ENCODE measurements around the gene NRXN3.
"Not testable (repeated sequence)": the region's sequence is repeated elsewhere in the genome, so short reads cannot be mapped to it uniquely, and the experiment has no call there.

The NRXN3 gene

GRCh38 chr14:78437448-78437847, 267.3 kb downstream of the NRXN3 start:
- H3K27me3 ChIP-seq (ENCODE audit: control insufficient read depth, insufficient read depth, low read length); H3K9ac ChIP-seq (ENCODE audit: low read length); H3K4me3 ChIP-seq (ENCODE audit: low read length); H3K9me3 ChIP-seq (ENCODE audit: control insufficient read depth, low read length); H3K4me1 ChIP-seq (ENCODE audit: control insufficient read depth, insufficient read depth, low read length); H3K36me3 ChIP-seq (ENCODE audit: control insufficient read depth, insufficient read depth, low read length): not testable (repeated sequence)

- Histone ChIP-seq H3K9ac (ENCODE audit: low read length) (no peak overlapping the region), H3K4me3 (ENCODE audit: low read length) (no peak overlapping the region), H3K9me3 (ENCODE audit: control insufficient read depth, low read length) (no peaks in the 10 kb centered on the region), H3K27me3 (ENCODE audit: control insufficient read depth, insufficient read depth, low read length) (no peaks in the 10 kb centered on the region), H3K4me1 (ENCODE audit: control insufficient read depth, insufficient read depth, low read length) (no peaks in the 10 kb centered on the region), H3K36me3 (ENCODE audit: control insufficient read depth, insufficient read depth, low read length) (no peaks in the 10 kb centered on the region)
Measured at GRCh38 chr14:78440356-78440894, 270.3 kb downstream of the NRXN3 start.

- no peaks in the 10 kb centered on the region for H3K36me3 ChIP-seq (ENCODE audit: control insufficient read depth, insufficient read depth, low read length)
- no peak overlapping the region for H3K9ac ChIP-seq (ENCODE audit: low read length)
- H3K27me3 ChIP-seq (ENCODE audit: control insufficient read depth, insufficient read depth, low read length), result no peaks in the 10 kb centered on the region
- H3K4me1 ChIP-seq (ENCODE audit: control insufficient read depth, insufficient read depth, low read length), result no peaks in the 10 kb centered on the region
- no peaks in the 10 kb centered on the region for H3K9me3 ChIP-seq (ENCODE audit: control insufficient read depth, low read length)
- no peak overlapping the region for H3K4me3 ChIP-seq (ENCODE audit: low read length)
Measured at GRCh38 chr14:78443834-78444233, 273.7 kb downstream of the NRXN3 start.

GRCh38 chr14:78445275-78445674, 275.1 kb downstream of the NRXN3 start:
- Histone ChIP-seq H3K9ac (ENCODE audit: low read length) (no peak overlapping the region), H3K36me3 (ENCODE audit: control insufficient read depth, insufficient read depth, low read length) (no peaks in the 10 kb centered on the region), H3K9me3 (ENCODE audit: control insufficient read depth, low read length) (no peaks in the 10 kb centered on the region), H3K4me3 (ENCODE audit: low read length) (no peak overlapping the region), H3K27me3 (ENCODE audit: control insufficient read depth, insufficient read depth, low read length) (no peaks in the 10 kb centered on the region), H3K4me1 (ENCODE audit: control insufficient read depth, insufficient read depth, low read length) (no peaks in the 10 kb centered on the region)

GRCh38 chr14:78446807-78447206, 276.6 kb downstream of the NRXN3 start:
- no peaks in the 10 kb centered on the region for H3K36me3 ChIP-seq (ENCODE audit: control insufficient read depth, insufficient read depth, low read length)
- no peak overlapping the region for H3K4me3 ChIP-seq (ENCODE audit: low read length)
- no peak overlapping the region for H3K9ac ChIP-seq (ENCODE audit: low read length)
- H3K4me1 ChIP-seq (ENCODE audit: control insufficient read depth, insufficient read depth, low read length), result no peaks in the 10 kb centered on the region
- no peaks in the 10 kb centered on the region for H3K9me3 ChIP-seq (ENCODE audit: control insufficient read depth, low read length)
- H3K27me3 ChIP-seq (ENCODE audit: control insufficient read depth, insufficient read depth, low read length), result no peaks in the 10 kb centered on the region

GRCh38 chr14:78448164-78449094, 278.3 kb downstream of the NRXN3 start:
- H3K4me1 ChIP-seq (ENCODE audit: control insufficient read depth, insufficient read depth, low read length), result no peaks in the 10 kb centered on the region
- no peaks in the 10 kb centered on the region for H3K9me3 ChIP-seq (ENCODE audit: control insufficient read depth, low read length)
- no peak overlapping the region for H3K9ac ChIP-seq (ENCODE audit: low read length)
- no peak overlapping the region for H3K4me3 ChIP-seq (ENCODE audit: low read length)
- no peaks in the 10 kb centered on the region for H3K27me3 ChIP-seq (ENCODE audit: control insufficient read depth, insufficient read depth, low read length)
- no peaks in the 10 kb centered on the region for H3K36me3 ChIP-seq (ENCODE audit: control insufficient read depth, insufficient read depth, low read length)

GRCh38 chr14:78450669-78451318, 280.6 kb downstream of the NRXN3 start:
- no peaks in the 10 kb centered on the region for H3K9me3 ChIP-seq (ENCODE audit: control insufficient read depth, low read length)
- no peaks in the 10 kb centered on the region for H3K4me1 ChIP-seq (ENCODE audit: control insufficient read depth, insufficient read depth, low read length)
- H3K27me3 ChIP-seq (ENCODE audit: control insufficient read depth, insufficient read depth, low read length), result no peaks in the 10 kb centered on the region
- no peaks in the 10 kb centered on the region for H3K36me3 ChIP-seq (ENCODE audit: control insufficient read depth, insufficient read depth, low read length)
- H3K4me3 ChIP-seq (ENCODE audit: low read length), result no peak overlapping the region
- no peak overlapping the region for H3K9ac ChIP-seq (ENCODE audit: low read length)

- Histone ChIP-seq H3K4me3 (ENCODE audit: low read length) (no peak overlapping the region), H3K27me3 (ENCODE audit: control insufficient read depth, insufficient read depth, low read length) (no peaks in the 10 kb centered on the region), H3K36me3 (ENCODE audit: control insufficient read depth, insufficient read depth, low read length) (no peaks in the 10 kb centered on the region), H3K9ac (ENCODE audit: low read length) (no peak overlapping the region), H3K4me1 (ENCODE audit: control insufficient read depth, insufficient read depth, low read length) (no peaks in the 10 kb centered on the region), H3K9me3 (ENCODE audit: control insufficient read depth, low read length) (no peaks in the 10 kb centered on the region)
Measured at GRCh38 chr14:78451319-78451695, 281.1 kb downstream of the NRXN3 start.

- H3K9ac ChIP-seq (ENCODE audit: low read length), result no peak overlapping the region
- H3K4me1 ChIP-seq (ENCODE audit: control insufficient read depth, insufficient read depth, low read length), result no peaks in the 10 kb centered on the region
- no peaks in the 10 kb centered on the region for H3K9me3 ChIP-seq (ENCODE audit: control insufficient read depth, low read length)
- no peak overlapping the region for H3K4me3 ChIP-seq (ENCODE audit: low read length)
- no peaks in the 10 kb centered on the region for H3K27me3 ChIP-seq (ENCODE audit: control insufficient read depth, insufficient read depth, low read length)
- H3K36me3 ChIP-seq (ENCODE audit: control insufficient read depth, insufficient read depth, low read length), result no peaks in the 10 kb centered on the region
Measured at GRCh38 chr14:78455896-78456435, 285.8 kb downstream of the NRXN3 start.

GRCh38 chr14:78469947-78470346, 299.8 kb downstream of the NRXN3 start:
- no peaks in the 10 kb centered on the region for H3K9me3 ChIP-seq (ENCODE audit: control insufficient read depth, low read length)
- no peak overlapping the region for H3K9ac ChIP-seq (ENCODE audit: low read length)
- H3K36me3 ChIP-seq (ENCODE audit: control insufficient read depth, insufficient read depth, low read length), result no peaks in the 10 kb centered on the region
- peaks cover 3% of the 10 kb centered on the region for H3K27me3 ChIP-seq (ENCODE audit: control insufficient read depth, insufficient read depth, low read length)
- H3K4me3 ChIP-seq (ENCODE audit: low read length), result no peak overlapping the region
- H3K4me1 ChIP-seq (ENCODE audit: control insufficient read depth, insufficient read depth, low read length), result no peaks in the 10 kb centered on the region

- no peak overlapping the region for H3K9ac ChIP-seq (ENCODE audit: low read length)
- H3K4me3 ChIP-seq (ENCODE audit: low read length), result no peak overlapping the region
- no peaks in the 10 kb centered on the region for H3K36me3 ChIP-seq (ENCODE audit: control insufficient read depth, insufficient read depth, low read length)
- H3K27me3 ChIP-seq (ENCODE audit: control insufficient read depth, insufficient read depth, low read length), result no peaks in the 10 kb centered on the region
- no peaks in the 10 kb centered on the region for H3K9me3 ChIP-seq (ENCODE audit: control insufficient read depth, low read length)
- H3K4me1 ChIP-seq (ENCODE audit: control insufficient read depth, insufficient read depth, low read length), result no peaks in the 10 kb centered on the region
Measured at GRCh38 chr14:78479127-78479780, 309.1 kb downstream of the NRXN3 start.

- H3K36me3 ChIP-seq (ENCODE audit: control insufficient read depth, insufficient read depth, low read length), result no peaks in the 10 kb centered on the region
- H3K9ac ChIP-seq (ENCODE audit: low read length), result no peak overlapping the region
- no peak overlapping the region for H3K4me3 ChIP-seq (ENCODE audit: low read length)
- H3K4me1 ChIP-seq (ENCODE audit: control insufficient read depth, insufficient read depth, low read length), result no peaks in the 10 kb centered on the region
- no peaks in the 10 kb centered on the region for H3K9me3 ChIP-seq (ENCODE audit: control insufficient read depth, low read length)
- no peaks in the 10 kb centered on the region for H3K27me3 ChIP-seq (ENCODE audit: control insufficient read depth, insufficient read depth, low read length)
Measured at GRCh38 chr14:78484028-78484427, 313.9 kb downstream of the NRXN3 start.

Data from mucosa of stomach (tissue), 1 donor.